ENCODE measurements around the gene RASAL1. TPM values are rescaled to one million over a fixed set of nuclear protein-coding genes. Genes with fewer than 3 reads are reported as not detected.

RASAL1 gene
- total RNA-seq, 2 donors from 2014 or later: 9.0 to 10.2 TPM

DNA sequence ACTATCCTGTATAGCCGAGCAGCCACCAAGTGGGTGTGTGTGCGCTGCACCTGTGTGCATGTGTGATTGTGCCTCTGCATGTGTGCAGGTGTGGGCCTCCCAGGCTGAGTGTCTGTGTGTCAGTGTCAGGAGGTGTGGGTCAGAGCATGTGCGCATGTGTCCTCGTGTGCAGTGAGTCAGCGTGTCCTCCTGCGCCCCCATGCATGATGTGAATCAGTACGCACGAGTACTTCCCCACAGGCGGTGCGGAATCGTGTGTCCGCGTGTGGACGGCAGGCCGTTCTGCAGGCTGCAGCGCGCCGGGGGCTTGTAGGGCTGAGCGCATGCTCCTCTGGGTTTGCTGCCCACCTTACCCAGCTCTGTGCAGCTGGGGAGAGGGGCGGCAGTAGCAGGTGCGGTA lies 44.8 kb downstream of the RASAL1 start:
- Histone ChIP-seq H3K9me3 (no peaks in the 10 kb centered on the region), H3K36me3 (no peaks in the 10 kb centered on the region), H3K27ac (no peak overlapping the region), H3K9ac (ENCODE audit: low read depth in 2 of 2, low read length in 2 of 2) (no peak overlapping the region), H3K4me1 (peaks cover 6% of the 10 kb centered on the region), H3K4me3 (no peak overlapping the region), H3K27me3 (no peaks in the 10 kb centered on the region)
- TF ChIP-seq CTCF (IDR thresholded peaks at IDR 0.05): no peak
- no peak for DNase-seq
- intact Hi-C loops (cut with DNase I): loop anchor here (10.0 kb wide), 1 partner anchor 64 kb away; no protein-coding TSS in a partner anchor

- Histone ChIP-seq H3K9ac (ENCODE audit: low read depth in 2 of 2, low read length in 2 of 2) (no peak overlapping the region), H3K27ac (no peak overlapping the region), H3K36me3 (no peaks in the 10 kb centered on the region), H3K4me3 (no peak overlapping the region), H3K4me1 (peaks cover 6% of the 10 kb centered on the region), H3K27me3 (no peaks in the 10 kb centered on the region), H3K9me3 (no peaks in the 10 kb centered on the region)
- intact Hi-C loops (cut with DNase I): loop anchor here (10.0 kb wide), 1 partner anchor 65 kb away; no protein-coding TSS in a partner anchor
- DNase-seq: no peak
- no peak for TF ChIP-seq CTCF (IDR thresholded peaks at IDR 0.05)
These were observed 45.7 kb downstream of the RASAL1 start for GRCh38 chr12:113089839-113090238.

- Histone ChIP-seq H3K36me3 (no peaks in the 10 kb centered on the region), H3K9ac (ENCODE audit: low read depth in 2 of 2, low read length in 2 of 2) (no peak overlapping the region), H3K27me3 (no peaks in the 10 kb centered on the region), H3K9me3 (no peaks in the 10 kb centered on the region), H3K4me1 (peaks cover 6% of the 10 kb centered on the region), H3K4me3 (no peak overlapping the region), H3K27ac (no peak overlapping the region)
- no peak for TF ChIP-seq CTCF (IDR thresholded peaks at IDR 0.05)
- DNase-seq: no peak
- intact Hi-C loops (cut with DNase I): no loop called here
These were observed 46.4 kb downstream of the RASAL1 start for GRCh38 chr12:113088971-113089756.

DNA sequence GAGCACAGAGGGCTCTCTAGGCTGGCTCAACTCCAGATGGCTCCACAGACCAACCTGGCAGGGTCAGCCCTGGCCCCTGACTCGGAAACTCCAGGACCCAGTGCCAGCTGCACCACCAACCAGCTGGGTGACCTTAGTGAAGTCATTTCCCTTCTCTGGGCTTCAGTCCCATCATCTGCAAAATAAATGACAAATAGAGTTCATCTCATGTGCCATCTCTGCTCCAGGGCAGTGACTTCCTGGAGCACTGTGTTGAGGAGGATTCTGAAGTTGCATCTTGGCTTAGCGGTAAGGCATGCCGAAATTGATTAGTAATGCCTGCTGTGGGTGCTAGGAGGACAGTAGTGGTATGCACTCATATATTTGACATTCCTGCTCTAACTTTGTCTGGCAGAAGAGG lies 47.5 kb downstream of the RASAL1 start:
- no peak for TF ChIP-seq CTCF (IDR thresholded peaks at IDR 0.05)
- Histone ChIP-seq H3K27me3 (no peaks in the 10 kb centered on the region), H3K9me3 (no peaks in the 10 kb centered on the region), H3K9ac (ENCODE audit: low read depth in 2 of 2, low read length in 2 of 2) (no peak overlapping the region), H3K27ac (no peak overlapping the region), H3K4me3 (no peak overlapping the region), H3K36me3 (no peaks in the 10 kb centered on the region), H3K4me1 (peaks cover 2% of the 10 kb centered on the region)
- DNase-seq: no peak
- intact Hi-C loops (cut with DNase I): no loop called here

- Histone ChIP-seq H3K27me3 (no peaks in the 10 kb centered on the region), H3K9ac (ENCODE audit: low read depth in 2 of 2, low read length in 2 of 2) (no peak overlapping the region), H3K4me1 (no peaks in the 10 kb centered on the region), H3K4me3 (no peak overlapping the region), H3K27ac (no peak overlapping the region), H3K9me3 (no peaks in the 10 kb centered on the region), H3K36me3 (no peaks in the 10 kb centered on the region)
- TF ChIP-seq CTCF (IDR thresholded peaks at IDR 0.05): no peak
- intact Hi-C loops (cut with DNase I): no loop called here
- DNase-seq: no peak
These were observed 48.4 kb downstream of the RASAL1 start for GRCh38 chr12:113087193-113087592.
